Breast epithelium (tissue), 4 donors: ENCODE measurements around the gene ADCY7. TPM values are rescaled to one million over a fixed set of nuclear protein-coding genes. Genes with fewer than 3 reads are reported as not detected.

ENCODE experiments used
- DNase-seq, 2 donors: peaks; one replicate each; pipeline ENCODE4 v3.0.0-alpha.2; 2019; ENCODE audit warnings: low spot score in 2 of 2
- H3K27ac ChIP-seq, 2 donors: fragments of 200-600 bp; sonication (generic) in 1 of 2; one replicate each; pipeline ENCODE4 v1.5.1; 2016 to 2019; ENCODE audit warnings: mild to moderate bottlenecking in 1 of 2
- H3K27me3 ChIP-seq, 2 donors: fragments of 200-600 bp; sonication (generic) in 1 of 2; one replicate each; pipeline versions ENCODE4 v1.5.1 to v1.6.0; 2017 to 2019; ENCODE audit warnings: control low read depth in 1 of 2, mild to moderate bottlenecking in 1 of 2
- H3K36me3 ChIP-seq: fragments of 200-600 bp; one replicate; pipeline ENCODE4 v1.5.1; 2019
- H3K4me1 ChIP-seq, 2 donors: fragments of 200-600 bp; sonication (generic); one replicate each; pipeline ENCODE4 v1.5.1; 2016 to 2019; ENCODE audit warnings: control low read depth in 1 of 2
- H3K4me3 ChIP-seq, 3 donors: fragments of 200-600 bp; sonication (generic); 1 replicate in 2 of 3; 2 replicates in 1 of 3; pipeline ENCODE4 v1.5.1; 2016 to 2019; ENCODE audit warnings: mild to moderate bottlenecking in 3 of 3, moderate library complexity in 2 of 3
- H3K9me3 ChIP-seq, 2 donors: fragments of 200-600 bp; sonication (generic) in 1 of 2; one replicate each; pipeline ENCODE4 v1.5.1; 2016 to 2019; ENCODE audit warnings: control low read depth in 1 of 2
- CTCF ChIP-seq, 3 donors: fragments of 450-650 bp; IDR thresholded peaks; one replicate each; pipeline ENCODE4 v1.5.1; 2016 to 2017; ENCODE audit warnings: antibody characterized with exemption in 3 of 3, mild to moderate bottlenecking in 3 of 3, moderate library complexity in 3 of 3
- POLR2A ChIP-seq: fragments of 450-650 bp; IDR thresholded peaks from one replicate; pipeline ENCODE4 v1.6.1; 2016; ENCODE audit warnings: antibody characterized with exemption, mild to moderate bottlenecking, moderate library complexity
- POLR2AphosphoS5 ChIP-seq, 3 donors: sonication (generic); formaldehyde crosslinking; IDR thresholded peaks; one replicate each; pipeline ENCODE4 v1.6.1; 2017; ENCODE audit warnings: antibody characterized with exemption in 3 of 3
- intact Hi-C: fragments of 100-400 bp; cut with DNase I; formaldehyde crosslinking; loops from one replicate; pipeline ENCODE4 v1.15.1; 2023; ENCODE audit warnings: low total_unique reads
- total RNA-seq, 3 donors: library from RNA; depleted of rRNA; stranded (reverse); fragments of >200 nt; gene quantifications; one replicate each; pipeline ENCODE4 v1.1.0, GENCODE V29; 2016

ADCY7 gene
- total RNA-seq, 3 donors from 2014 or later = 6.2 to 30.7 (median 10.2) TPM

- Histone ChIP-seq H3K4me1 (no peaks in the 10 kb centered on the region), H3K36me3 (no peaks in the 10 kb centered on the region), H3K9me3 (no peaks in the 10 kb centered on the region), H3K27ac (no peak overlapping the region), H3K27me3 (no peaks in the 10 kb centered on the region), H3K4me3 (no peak overlapping the region)
- DNase-seq = no peak
- intact Hi-C loops = no loop called here
- TF ChIP-seq CTCF (IDR thresholded peaks at IDR 0.05) = no peak
- no peak for TF ChIP-seq POLR2A
- no peak for TF ChIP-seq POLR2AphosphoS5 (IDR thresholded peaks at IDR 0.05)
Measured at GRCh38 chr16:50316102-50316847, 49.9 kb downstream of the ADCY7 start.

- no peak overlapping the region for H3K4me3 ChIP-seq
- H3K36me3 ChIP-seq = no peaks in the 10 kb centered on the region
- no peaks in the 10 kb centered on the region for H3K27me3 ChIP-seq
- TF ChIP-seq POLR2A (no peak), POLR2AphosphoS5 (IDR thresholded peaks at IDR 0.05) (no peak), CTCF (IDR thresholded peaks at IDR 0.05) (no peak)
- DNase-seq = no peak
- H3K27ac ChIP-seq = no peak overlapping the region
- no peaks in the 10 kb centered on the region for H3K9me3 ChIP-seq
- no peaks in the 10 kb centered on the region for H3K4me1 ChIP-seq
- intact Hi-C loops = no loop called here
Measured at GRCh38 chr16:50316848-50317630, 50.7 kb downstream of the ADCY7 start.

DNA sequence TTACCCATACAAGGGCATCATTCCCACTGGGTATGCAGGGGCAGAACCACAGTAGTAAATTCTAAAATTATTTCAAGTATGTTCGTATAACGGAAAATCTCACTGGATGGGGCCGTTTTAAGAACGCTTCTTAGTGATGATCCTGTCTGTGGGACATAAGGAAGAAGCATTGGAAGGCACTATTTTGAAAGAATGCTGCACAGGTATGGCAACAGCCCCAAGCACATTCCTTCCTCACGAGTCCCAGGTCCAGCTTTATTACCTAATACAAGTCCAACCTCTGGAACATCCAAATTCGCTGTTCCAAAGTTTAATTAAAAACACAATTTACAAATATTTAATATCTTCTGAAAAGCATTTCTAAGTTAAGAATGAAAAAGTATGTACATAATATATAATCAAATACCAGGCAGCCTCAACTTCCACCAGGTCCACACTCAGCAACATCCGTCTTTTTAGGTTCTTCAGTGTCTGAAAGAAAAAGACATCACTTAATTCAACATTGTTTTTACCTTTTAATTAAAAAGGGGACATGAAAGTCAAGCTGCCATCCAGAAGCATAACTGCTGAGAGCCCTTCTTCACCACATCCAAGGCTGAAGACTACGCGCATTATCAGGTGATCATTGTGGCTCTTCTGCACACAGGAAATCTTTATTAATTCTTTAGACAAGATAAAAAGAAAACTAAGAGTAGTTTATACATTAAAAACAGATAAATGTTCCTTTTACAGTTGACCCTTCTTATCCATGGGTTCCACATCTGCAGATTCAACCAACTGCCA lies 52.6 kb downstream of the ADCY7 start:
- DNase-seq = no peak
- H3K27me3 ChIP-seq = no peaks in the 10 kb centered on the region
- intact Hi-C loops = no loop called here
- no peak overlapping the region for H3K4me3 ChIP-seq
- no peak overlapping the region for H3K27ac ChIP-seq
- no peaks in the 10 kb centered on the region for H3K4me1 ChIP-seq
- H3K36me3 ChIP-seq = no peaks in the 10 kb centered on the region
- no peaks in the 10 kb centered on the region for H3K9me3 ChIP-seq
- TF ChIP-seq POLR2AphosphoS5 (IDR thresholded peaks at IDR 0.05) = no peak
- TF ChIP-seq CTCF (IDR thresholded peaks at IDR 0.05) = no peak
- TF ChIP-seq POLR2A = no peak

DNA sequence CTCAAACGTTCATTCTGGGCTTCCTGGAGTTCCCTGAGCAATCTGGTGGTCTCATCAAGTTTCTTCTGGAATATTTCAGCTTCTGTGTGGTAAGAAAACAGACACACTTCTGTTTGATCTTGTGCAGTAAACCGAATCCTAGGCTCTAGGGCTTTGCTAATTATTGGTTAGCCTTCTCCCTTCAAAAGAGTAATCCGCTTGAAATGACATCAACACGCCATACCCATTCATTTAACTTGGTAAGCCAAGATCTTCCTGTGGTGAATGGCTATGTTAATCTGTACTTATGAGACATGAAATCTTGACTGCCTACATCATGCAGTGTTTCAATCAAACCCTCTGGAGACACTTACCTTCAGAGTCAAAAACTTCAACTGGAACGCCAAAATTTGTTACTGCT lies 54.0 kb downstream of the ADCY7 start:
- no peaks in the 10 kb centered on the region for H3K9me3 ChIP-seq
- no peaks in the 10 kb centered on the region for H3K27me3 ChIP-seq
- TF ChIP-seq POLR2A (no peak), POLR2AphosphoS5 (IDR thresholded peaks at IDR 0.05) (no peak), CTCF (IDR thresholded peaks at IDR 0.05) (no peak)
- intact Hi-C loops = no loop called here
- no peak overlapping the region for H3K4me3 ChIP-seq
- no peak overlapping the region for H3K27ac ChIP-seq
- H3K4me1 ChIP-seq = no peaks in the 10 kb centered on the region
- no peaks in the 10 kb centered on the region for H3K36me3 ChIP-seq
- DNase-seq = no peak
